GM23338 (cell line): ENCODE measurements around the gene PCSK6. TPM values are rescaled to one million over a fixed set of nuclear protein-coding genes. Genes with fewer than 3 reads are reported as not detected.

ENCODE experiments used
- ATAC-seq: fragments of 200-7000 bp; cut with Tn5 transposase; 3 replicates; pipeline ENCODE4 v1.9.1; 2020
- DNase-seq: peaks from one replicate; pipeline ENCODE4 v3.0.0-alpha.2; 2015; ENCODE audit warnings: low spot score
- H2AFZ ChIP-seq: fragments of 200-600 bp; sonication (generic); 2 replicates; pipeline ENCODE4 v1.8.0; 2016; ENCODE audit warnings: antibody characterized with exemption, mild to moderate bottlenecking, moderate library complexity
- H3F3A ChIP-seq: fragments of 200-600 bp; sonication (generic); replicated peaks from 2 replicates; pipeline ENCODE4 v1.8.0; 2017; ENCODE audit warnings: antibody characterized with exemption, mixed run types, low read depth
- H3K27ac ChIP-seq: fragments of 200-600 bp; sonication (generic); 2 replicates; pipeline ENCODE4 v1.6.1; 2016; ENCODE audit warnings: low read depth
- H3K27me3 ChIP-seq: fragments of 200-600 bp; sonication (generic); 2 replicates; pipeline ENCODE4 v1.8.0; 2016; ENCODE audit warnings: mild to moderate bottlenecking, mixed run types, moderate library complexity; ENCODE audit not compliant: insufficient read depth
- H3K36me3 ChIP-seq: fragments of 200-600 bp; sonication (generic); 2 replicates; pipeline ENCODE4 v1.8.0; 2016; ENCODE audit warnings: mild to moderate bottlenecking; ENCODE audit not compliant: insufficient read depth
- H3K4me1 ChIP-seq: fragments of 200-600 bp; sonication (generic); 2 replicates; pipeline ENCODE4 v1.8.0; 2016; ENCODE audit warnings: mild to moderate bottlenecking, moderate library complexity; ENCODE audit not compliant: insufficient read depth
- H3K4me2 ChIP-seq: fragments of 200-600 bp; sonication (generic); 2 replicates; pipeline ENCODE4 v1.7.1; 2017; ENCODE audit warnings: mixed run types
- H3K4me3 ChIP-seq: fragments of 200-600 bp; sonication (generic); 2 replicates; pipeline ENCODE4 v1.6.1; 2016; ENCODE audit warnings: mixed run types
- H3K79me2 ChIP-seq: fragments of 200-600 bp; sonication (generic); replicated peaks from 2 replicates; pipeline ENCODE4 v1.8.0; 2017; ENCODE audit warnings: mild to moderate bottlenecking; ENCODE audit not compliant: insufficient read depth
- H3K9me2 ChIP-seq: fragments of 200-600 bp; sonication (generic); 2 replicates; pipeline ENCODE4 v1.8.0; 2017; ENCODE audit not compliant: insufficient read depth
- H4K20me1 ChIP-seq: fragments of 200-600 bp; sonication (generic); replicated peaks from 2 replicates; pipeline ENCODE4 v1.8.0; 2017; ENCODE audit warnings: mild to moderate bottlenecking; ENCODE audit not compliant: insufficient read depth
- H3K27ac Mint-ChIP-seq: 2 replicates; pipeline ENCODE4 v1.8.0; 2020; ENCODE audit warnings: inconsistent platforms, mild to moderate bottlenecking, moderate library complexity, mixed read lengths
- H3K27me3 Mint-ChIP-seq: 3 replicates; pipeline ENCODE4 v1.8.0; 2022; ENCODE audit warnings: low read depth, mild to moderate bottlenecking, moderate library complexity, mixed read lengths, inconsistent platforms; ENCODE audit not compliant: insufficient read depth, poor library complexity
- H3K36me3 Mint-ChIP-seq: 3 replicates; pipeline ENCODE4 v1.8.0; 2021; ENCODE audit warnings: low read depth, mild to moderate bottlenecking, inconsistent platforms, moderate library complexity, mixed read lengths
- H3K4me1 Mint-ChIP-seq: 3 replicates; pipeline ENCODE4 v1.8.0; 2020; ENCODE audit warnings: mild to moderate bottlenecking, inconsistent platforms, mixed read lengths
- H3K4me3 Mint-ChIP-seq: 3 replicates; pipeline ENCODE4 v1.8.0; 2021; ENCODE audit warnings: moderate library complexity, mild to moderate bottlenecking, inconsistent platforms, mixed read lengths
- H3K9me3 Mint-ChIP-seq: 3 replicates; pipeline ENCODE4 v1.8.0; 2020; ENCODE audit warnings: moderate library complexity, mild to moderate bottlenecking, inconsistent platforms, mixed read lengths
- CREB1 ChIP-seq: fragments of 250-450 bp; sonication (Bioruptor Pico); IDR thresholded peaks from 2 replicates; pipeline ENCODE4 v1.5.0; 2020; ENCODE audit warnings: low read depth, mild to moderate bottlenecking, moderate library complexity
- ETS1 ChIP-seq: IDR thresholded peaks from 2 replicates; pipeline ENCODE4 v1.6.1; 2016; ENCODE audit warnings: antibody characterized with exemption
- EZH2 ChIP-seq: fragments of 200-600 bp; sonication (generic); IDR thresholded peaks from one replicate; pipeline ENCODE4 v1.8.0; 2017; ENCODE audit warnings: antibody characterized with exemption, mild to moderate bottlenecking, low read depth; ENCODE audit not compliant: unreplicated experiment
- EZH2phosphoT487 ChIP-seq: fragments of 200-600 bp; sonication (generic); IDR thresholded peaks from one replicate; pipeline ENCODE4 v1.8.1; 2018; ENCODE audit warnings: antibody characterized with exemption; ENCODE audit not compliant: unreplicated experiment
- JUNB ChIP-seq: IDR thresholded peaks from one replicate; pipeline ENCODE4 v1.6.1; 2016; ENCODE audit warnings: antibody characterized with exemption; ENCODE audit not compliant: unreplicated experiment
- POLR2AphosphoS5 ChIP-seq: IDR thresholded peaks from 2 replicates; pipeline ENCODE4 v1.6.1; 2016; ENCODE audit warnings: antibody characterized with exemption, low read depth
- STAT1 ChIP-seq: IDR thresholded peaks from one replicate; pipeline ENCODE4 v1.6.1; 2016; ENCODE audit warnings: antibody characterized with exemption; ENCODE audit not compliant: unreplicated experiment
- ZNF114 ChIP-seq: fragments of 250-450 bp; sonication (Bioruptor Pico); IDR thresholded peaks from 2 replicates; pipeline ENCODE4 v1.5.0; 2020; ENCODE audit warnings: mild to moderate bottlenecking, moderate library complexity
- ZNF331 ChIP-seq: fragments of 250-450 bp; sonication (Bioruptor Pico); IDR thresholded peaks from 2 replicates; pipeline ENCODE4 v1.5.0; 2020; ENCODE audit warnings: low read depth, mild to moderate bottlenecking, moderate library complexity
- polyA plus RNA-seq: library from polyadenylated mRNA; unstranded; fragments of >200 nt; fragmentation: Nextera tagmentation; extraction: Ambion mirVana; gene quantifications from 2 replicates; pipeline ENCODE4 v1.2.1, GENCODE V29; 2016
- total RNA-seq: library from RNA; depleted of rRNA; stranded (reverse); fragments of >200 nt; shearing (Covaris generic); gene quantifications from 2 replicates; pipeline ENCODE4 v1.2.3, GENCODE V29; 2014
- TF ChIP-seq, protein P1 (sequence below): IDR thresholded peaks from one replicate; pipeline ENCODE4 v1.6.1; 2018; ENCODE audit warnings: antibody characterized with exemption; ENCODE audit not compliant: unreplicated experiment
- TF ChIP-seq, protein P2 (sequence below), 2 experiments: fragments of 200-600 bp in 1 of 2; sonication (generic) in 1 of 2; conservative IDR thresholded peaks; 2 replicates each; pipeline versions ENCODE4 v1.5.1 to v1.6.1; 2016 to 2017; ENCODE audit warnings: antibody characterized with exemption in 2 of 2, low read depth in 2 of 2, mild to moderate bottlenecking in 2 of 2, moderate library complexity in 1 of 2

The PCSK6 gene
- total and polyA plus RNA-seq, 2 experiments from 2014 or later = 1.7 to 6.7 TPM

- no peak for TF ChIP-seq ZNF114 (CRISPR knock-in tag)
- no peak overlapping the region for H3K4me2 ChIP-seq
- peaks cover 12% of the 10 kb centered on the region for H3K27me3 Mint-ChIP-seq
- peaks cover 9% of the 10 kb centered on the region for H3K4me1 Mint-ChIP-seq
- H2AFZ ChIP-seq = no peak overlapping the region
- H3K9me2 ChIP-seq = no peaks in the 10 kb centered on the region
- H3K9me3 Mint-ChIP-seq = no peaks in the 10 kb centered on the region
- H4K20me1 ChIP-seq = no peaks in the 10 kb centered on the region
- H3K4me1 ChIP-seq = peaks cover 8% of the 10 kb centered on the region; the same call in 1 of the 2 replicates
- peaks cover 31% of the 10 kb centered on the region for H3K36me3 Mint-ChIP-seq
- H3K27ac ChIP-seq = no peak overlapping the region
- H3F3A ChIP-seq = peaks cover 13% of the 10 kb centered on the region
- H3K79me2 ChIP-seq = no peaks in the 10 kb centered on the region
- ATAC-seq = peak; percentile 74
- no peaks in the 10 kb centered on the region for H3K27me3 ChIP-seq
- peak; percentile 63 for DNase-seq
- H3K27ac Mint-ChIP-seq = no peak overlapping the region; the same call in 1 of the 2 replicates
- H3K4me3 ChIP-seq = no peak overlapping the region
- H3K4me3 Mint-ChIP-seq = no peak overlapping the region
- peaks cover 19% of the 10 kb centered on the region for H3K36me3 ChIP-seq
Observed at GRCh38 chr15:101267320-101268104, 222.0 kb downstream of the PCSK6 start.

- Histone ChIP-seq H3K27ac (peak overlapping the region; percentile 76; the same call in 1 of the 2 replicates), H3K9me2 (no peaks in the 10 kb centered on the region), H3F3A (peaks cover 13% of the 10 kb centered on the region), H3K27me3 (no peaks in the 10 kb centered on the region), H2AFZ (no peak overlapping the region), H3K4me2 (no peak overlapping the region), H4K20me1 (no peaks in the 10 kb centered on the region), H3K36me3 (peaks cover 12% of the 10 kb centered on the region), H3K79me2 (no peaks in the 10 kb centered on the region), H3K4me3 (no peak overlapping the region), H3K4me1 (peaks cover 8% of the 10 kb centered on the region; the same call in 1 of the 2 replicates)
- Mint-ChIP-seq H3K27ac (peak overlapping the region; percentile 21; the same call in 1 of the 2 replicates), H3K9me3 (no peaks in the 10 kb centered on the region), H3K27me3 (peaks cover 12% of the 10 kb centered on the region), H3K36me3 (peaks cover 24% of the 10 kb centered on the region), H3K4me3 (no peak overlapping the region), H3K4me1 (peaks cover 9% of the 10 kb centered on the region)
- TF ChIP-seq ETS1 (no peak), EZH2phosphoT487 (no peak), EZH2 (no peak), CREB1 (CRISPR knock-in tag) (no peak), ZNF331 (CRISPR knock-in tag) (no peak), STAT1 (no peak), JUNB (no peak), POLR2AphosphoS5 (no peak)
- TF ChIP-seq, protein P1, sequence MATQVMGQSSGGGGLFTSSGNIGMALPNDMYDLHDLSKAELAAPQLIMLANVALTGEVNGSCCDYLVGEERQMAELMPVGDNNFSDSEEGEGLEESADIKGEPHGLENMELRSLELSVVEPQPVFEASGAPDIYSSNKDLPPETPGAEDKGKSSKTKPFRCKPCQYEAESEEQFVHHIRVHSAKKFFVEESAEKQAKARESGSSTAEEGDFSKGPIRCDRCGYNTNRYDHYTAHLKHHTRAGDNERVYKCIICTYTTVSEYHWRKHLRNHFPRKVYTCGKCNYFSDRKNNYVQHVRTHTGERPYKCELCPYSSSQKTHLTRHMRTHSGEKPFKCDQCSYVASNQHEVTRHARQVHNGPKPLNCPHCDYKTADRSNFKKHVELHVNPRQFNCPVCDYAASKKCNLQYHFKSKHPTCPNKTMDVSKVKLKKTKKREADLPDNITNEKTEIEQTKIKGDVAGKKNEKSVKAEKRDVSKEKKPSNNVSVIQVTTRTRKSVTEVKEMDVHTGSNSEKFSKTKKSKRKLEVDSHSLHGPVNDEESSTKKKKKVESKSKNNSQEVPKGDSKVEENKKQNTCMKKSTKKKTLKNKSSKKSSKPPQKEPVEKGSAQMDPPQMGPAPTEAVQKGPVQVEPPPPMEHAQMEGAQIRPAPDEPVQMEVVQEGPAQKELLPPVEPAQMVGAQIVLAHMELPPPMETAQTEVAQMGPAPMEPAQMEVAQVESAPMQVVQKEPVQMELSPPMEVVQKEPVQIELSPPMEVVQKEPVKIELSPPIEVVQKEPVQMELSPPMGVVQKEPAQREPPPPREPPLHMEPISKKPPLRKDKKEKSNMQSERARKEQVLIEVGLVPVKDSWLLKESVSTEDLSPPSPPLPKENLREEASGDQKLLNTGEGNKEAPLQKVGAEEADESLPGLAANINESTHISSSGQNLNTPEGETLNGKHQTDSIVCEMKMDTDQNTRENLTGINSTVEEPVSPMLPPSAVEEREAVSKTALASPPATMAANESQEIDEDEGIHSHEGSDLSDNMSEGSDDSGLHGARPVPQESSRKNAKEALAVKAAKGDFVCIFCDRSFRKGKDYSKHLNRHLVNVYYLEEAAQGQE = no peak
- TF ChIP-seq, protein P2, sequence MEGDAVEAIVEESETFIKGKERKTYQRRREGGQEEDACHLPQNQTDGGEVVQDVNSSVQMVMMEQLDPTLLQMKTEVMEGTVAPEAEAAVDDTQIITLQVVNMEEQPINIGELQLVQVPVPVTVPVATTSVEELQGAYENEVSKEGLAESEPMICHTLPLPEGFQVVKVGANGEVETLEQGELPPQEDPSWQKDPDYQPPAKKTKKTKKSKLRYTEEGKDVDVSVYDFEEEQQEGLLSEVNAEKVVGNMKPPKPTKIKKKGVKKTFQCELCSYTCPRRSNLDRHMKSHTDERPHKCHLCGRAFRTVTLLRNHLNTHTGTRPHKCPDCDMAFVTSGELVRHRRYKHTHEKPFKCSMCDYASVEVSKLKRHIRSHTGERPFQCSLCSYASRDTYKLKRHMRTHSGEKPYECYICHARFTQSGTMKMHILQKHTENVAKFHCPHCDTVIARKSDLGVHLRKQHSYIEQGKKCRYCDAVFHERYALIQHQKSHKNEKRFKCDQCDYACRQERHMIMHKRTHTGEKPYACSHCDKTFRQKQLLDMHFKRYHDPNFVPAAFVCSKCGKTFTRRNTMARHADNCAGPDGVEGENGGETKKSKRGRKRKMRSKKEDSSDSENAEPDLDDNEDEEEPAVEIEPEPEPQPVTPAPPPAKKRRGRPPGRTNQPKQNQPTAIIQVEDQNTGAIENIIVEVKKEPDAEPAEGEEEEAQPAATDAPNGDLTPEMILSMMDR (conservative IDR thresholded peaks at IDR 0.05; ENCODE audit: low read depth in 2 of 2) = no peak
- ATAC-seq (peak; percentile 21; the same call in 2 of the 3 replicates), DNase-seq (no peak)
Observed at GRCh38 chr15:101266787-101267186, 222.7 kb downstream of the PCSK6 start.
